HEK293 (cell line): Measurements from ENCODE around the gene TMEM114.

ENCODE experiments used
- CTCF ChIA-PET: fragments of 350-600 bp; formaldehyde crosslinking; extraction: SDS; loops from one replicate; lab custom pipeline; 2021; ENCODE audit warnings: antibody characterized with exemption; lab: Yijun Ruan, JAX
- POLR2A ChIA-PET: fragments of 300-600 bp; formaldehyde crosslinking; extraction: SDS; loops from one replicate; lab custom pipeline; 2020; ENCODE audit warnings: antibody characterized with exemption, inconsistent platforms; lab: Yijun Ruan, JAX
- H3K27ac ChIP-seq: fragments of 200-500 bp; sonication (Bioruptor generic); 2 replicates; pipeline ENCODE4 v1.5.1; 2014; ENCODE audit warnings: low read depth, low read length, control low read depth, inconsistent platforms; ENCODE audit errors: extremely low read depth
- H3K36me3 ChIP-seq, 2 experiments: fragments of 200-500 bp in 1 of 2; sonication (Bioruptor generic) in 1 of 2; 1 replicate in 1 of 2; 2 replicates in 1 of 2; pipeline ENCODE4 v1.5.1; 2014 to 2017; ENCODE audit warnings: inconsistent platforms in 2 of 2, low read length in 2 of 2; ENCODE audit not compliant: control insufficient read depth in 2 of 2, insufficient read depth in 1 of 2
- H3K4me1 ChIP-seq: fragments of 200-500 bp; sonication (Bioruptor generic); 2 replicates; pipeline ENCODE4 v1.5.1; 2014; ENCODE audit warnings: mild to moderate bottlenecking, low read length, inconsistent platforms; ENCODE audit not compliant: control insufficient read depth, insufficient read depth
- H3K4me3 ChIP-seq: 2 replicates; pipeline ENCODE4 v1.5.1; 2011; ENCODE audit warnings: low read depth, mild to moderate bottlenecking, control low read depth, low read length, moderate library complexity
- H3K9me3 ChIP-seq: fragments of 200-500 bp; sonication (Bioruptor generic); 2 replicates; pipeline ENCODE4 v1.5.1; 2014; ENCODE audit warnings: low read depth, low read length, inconsistent platforms; ENCODE audit not compliant: control insufficient read depth, insufficient read depth
- GLIS2 ChIP-seq: fragments of 450-650 bp; formaldehyde crosslinking; IDR thresholded peaks from 2 replicates; pipeline ENCODE4 v1.5.1; 2016; ENCODE audit warnings: missing biosample characterization, missing genetic modification characterization
- HIC1 ChIP-seq: fragments of 450-650 bp; formaldehyde crosslinking; IDR thresholded peaks from 2 replicates; pipeline ENCODE4 v1.5.1; 2016; ENCODE audit warnings: missing biosample characterization, missing genetic modification characterization
- HOXC10 ChIP-seq: sonication (generic); formaldehyde crosslinking; IDR thresholded peaks from 2 replicates; pipeline ENCODE4 v1.8.1; 2023; ENCODE audit warnings: mild to moderate bottlenecking, missing genetic modification reagents
- KLF1 ChIP-seq: fragments of 450-650 bp; formaldehyde crosslinking; IDR thresholded peaks from 2 replicates; pipeline ENCODE4 v1.5.1; 2016; ENCODE audit warnings: missing biosample characterization, missing genetic modification characterization
- KLF16 ChIP-seq: fragments of 450-650 bp; formaldehyde crosslinking; IDR thresholded peaks from 2 replicates; pipeline ENCODE4 v1.5.1; 2017; ENCODE audit warnings: missing biosample characterization, missing genetic modification characterization
- OVOL3 ChIP-seq: fragments of 450-650 bp; formaldehyde crosslinking; IDR thresholded peaks from 2 replicates; pipeline ENCODE4 v1.5.1; 2016; ENCODE audit warnings: missing biosample characterization, missing genetic modification characterization
- ZBTB7A ChIP-seq: fragments of 450-650 bp; formaldehyde crosslinking; IDR thresholded peaks from 2 replicates; pipeline ENCODE4 v1.5.1; 2016; ENCODE audit warnings: low read depth, missing biosample characterization, missing genetic modification characterization
- ZNF18 ChIP-seq: fragments of 450-650 bp; formaldehyde crosslinking; IDR thresholded peaks from 2 replicates; pipeline ENCODE4 v1.5.1; 2016; ENCODE audit warnings: missing biosample characterization, missing genetic modification characterization
- ZNF19 ChIP-seq: fragments of 450-650 bp; formaldehyde crosslinking; IDR thresholded peaks from 2 replicates; pipeline ENCODE4; 2016; ENCODE audit warnings: missing biosample characterization, missing genetic modification characterization, low read depth
- ZNF214 ChIP-seq: fragments of 450-650 bp; formaldehyde crosslinking; IDR thresholded peaks from 2 replicates; pipeline ENCODE4 v1.5.1; 2017; ENCODE audit warnings: missing biosample characterization, mild to moderate bottlenecking, missing genetic modification characterization, borderline replicate concordance
- ZNF302 ChIP-seq: fragments of 450-650 bp; formaldehyde crosslinking; IDR thresholded peaks from 2 replicates; pipeline ENCODE4 v1.5.1; 2016; ENCODE audit warnings: missing biosample characterization, missing genetic modification characterization, low read depth
- ZNF335 ChIP-seq: fragments of 450-650 bp; formaldehyde crosslinking; conservative IDR thresholded peaks from 2 replicates; pipeline ENCODE4 v1.5.1; 2016; ENCODE audit warnings: missing biosample characterization, missing genetic modification characterization
- ZNF350 ChIP-seq: fragments of 450-650 bp; formaldehyde crosslinking; IDR thresholded peaks from 2 replicates; pipeline ENCODE4 v1.5.0; 2017; ENCODE audit warnings: missing biosample characterization, mild to moderate bottlenecking, missing genetic modification characterization
- ZNF391 ChIP-seq: fragments of 450-650 bp; formaldehyde crosslinking; IDR thresholded peaks from 2 replicates; pipeline ENCODE4 v1.5.1; 2016; ENCODE audit warnings: low read depth, missing biosample characterization, missing genetic modification characterization, borderline replicate concordance
- ZNF449 ChIP-seq: fragments of 450-650 bp; formaldehyde crosslinking; IDR thresholded peaks from 2 replicates; pipeline ENCODE4 v1.5.1; 2017; ENCODE audit warnings: missing biosample characterization, mild to moderate bottlenecking, missing genetic modification characterization, moderate library complexity
- ZNF558 ChIP-seq: fragments of 450-650 bp; formaldehyde crosslinking; IDR thresholded peaks from 2 replicates; pipeline ENCODE4 v1.5.1; 2016; ENCODE audit warnings: missing biosample characterization, missing genetic modification characterization
- ZNF623 ChIP-seq: fragments of 450-650 bp; formaldehyde crosslinking; IDR thresholded peaks from 2 replicates; pipeline ENCODE4 v1.5.1; 2016; ENCODE audit warnings: missing biosample characterization, missing genetic modification characterization
- ZNF791 ChIP-seq: fragments of 450-650 bp; formaldehyde crosslinking; IDR thresholded peaks from 2 replicates; pipeline ENCODE4 v1.5.1; 2016; ENCODE audit warnings: missing biosample characterization, missing genetic modification characterization
- ZSCAN23 ChIP-seq: fragments of 450-650 bp; formaldehyde crosslinking; IDR thresholded peaks from 2 replicates; pipeline ENCODE4 v1.5.1; 2016; ENCODE audit warnings: missing biosample characterization, missing genetic modification characterization
- ZSCAN5A ChIP-seq: fragments of 450-650 bp; formaldehyde crosslinking; IDR thresholded peaks from 2 replicates; pipeline ENCODE4 v1.5.1; 2016; ENCODE audit warnings: missing biosample characterization, missing genetic modification characterization
- ZXDB ChIP-seq: fragments of 450-650 bp; formaldehyde crosslinking; IDR thresholded peaks from 2 replicates; pipeline ENCODE4 v1.5.1; 2016; ENCODE audit warnings: missing biosample characterization, missing genetic modification characterization
- TF ChIP-seq, protein P1 (sequence below): fragments of 450-650 bp; formaldehyde crosslinking; IDR thresholded peaks from 2 replicates; pipeline ENCODE4 v1.5.1; 2016; ENCODE audit warnings: missing biosample characterization, missing genetic modification characterization
- TF ChIP-seq, protein P2 (sequence below): fragments of 450-650 bp; formaldehyde crosslinking; IDR thresholded peaks from 2 replicates; pipeline ENCODE4 v1.5.1; 2016; ENCODE audit warnings: missing biosample characterization, missing genetic modification characterization

TMEM114 gene

DNA sequence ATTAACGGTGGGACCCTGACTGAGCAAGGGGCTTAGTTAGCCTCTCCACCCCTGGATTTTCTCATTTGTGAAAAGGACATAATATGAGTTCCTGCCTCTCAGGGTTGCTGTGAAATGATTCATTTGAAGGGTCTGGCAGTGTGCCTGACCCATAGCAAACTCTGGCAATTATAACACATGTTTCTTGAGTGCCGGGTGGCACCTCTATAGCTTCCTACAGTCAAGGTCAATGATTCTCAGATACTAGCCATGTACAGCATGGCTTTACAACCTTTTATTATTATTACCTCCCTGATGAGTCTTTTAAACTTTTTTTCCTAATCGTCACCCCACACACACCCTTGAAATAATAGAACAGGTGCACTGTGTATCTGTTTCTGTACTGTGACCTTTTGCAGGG, 42.1 kb downstream of the TMEM114 start:
- Histone ChIP-seq H3K9me3 (no peaks in the 10 kb centered on the region), H3K4me3 (no peak overlapping the region), H3K27ac (no peak overlapping the region), H3K36me3 (no peaks in the 10 kb centered on the region), H3K4me1 (no peaks in the 10 kb centered on the region)
- TF ChIP-seq KLF16 (tag by site-specific recombination) (no peak), ZNF302 (tag by site-specific recombination) (no peak), OVOL3 (tag by site-specific recombination) (no peak), ZNF350 (no peak), ZBTB7A (tag by site-specific recombination) (no peak), ZSCAN5A (tag by site-specific recombination) (no peak), ZNF791 (no peak)
- TF ChIP-seq, protein P1, sequence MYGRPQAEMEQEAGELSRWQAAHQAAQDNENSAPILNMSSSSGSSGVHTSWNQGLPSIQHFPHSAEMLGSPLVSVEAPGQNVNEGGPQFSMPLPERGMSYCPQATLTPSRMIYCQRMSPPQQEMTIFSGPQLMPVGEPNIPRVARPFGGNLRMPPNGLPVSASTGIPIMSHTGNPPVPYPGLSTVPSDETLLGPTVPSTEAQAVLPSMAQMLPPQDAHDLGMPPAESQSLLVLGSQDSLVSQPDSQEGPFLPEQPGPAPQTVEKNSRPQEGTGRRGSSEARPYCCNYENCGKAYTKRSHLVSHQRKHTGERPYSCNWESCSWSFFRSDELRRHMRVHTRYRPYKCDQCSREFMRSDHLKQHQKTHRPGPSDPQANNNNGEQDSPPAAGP (tag by site-specific recombination): no peak
- POLR2A ChIA-PET: no interaction called here
- CTCF ChIA-PET: interaction anchor here (0.6 to 0.7 kb wide), 2 partner anchors 425 to 800 kb away, joined by 3 read pairs; no protein-coding TSS in a partner anchor

DNA sequence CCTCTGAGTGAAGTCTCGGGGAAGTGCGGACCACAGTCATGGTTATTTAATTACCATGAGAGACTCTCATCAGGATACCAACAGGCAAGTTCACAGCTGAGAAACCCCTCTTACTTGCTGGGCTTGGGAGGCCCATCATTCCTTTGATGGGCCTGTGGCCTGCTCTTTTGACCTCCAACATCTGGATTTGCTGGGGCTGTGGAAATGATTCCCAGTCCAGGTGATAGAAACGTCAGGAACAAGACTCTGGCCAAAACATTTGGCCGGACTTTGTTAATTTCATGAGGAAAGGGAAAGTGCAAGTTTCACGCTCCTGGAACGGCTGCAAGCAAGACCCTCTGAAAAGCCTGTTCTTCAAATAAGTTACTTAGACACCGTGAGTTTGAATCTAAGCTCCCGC, 42.5 kb downstream of the TMEM114 start:
- POLR2A ChIA-PET: no interaction called here
- Histone ChIP-seq H3K9me3 (no peaks in the 10 kb centered on the region), H3K36me3 (no peaks in the 10 kb centered on the region), H3K4me1 (no peaks in the 10 kb centered on the region), H3K4me3 (no peak overlapping the region), H3K27ac (no peak overlapping the region)
- TF ChIP-seq ZSCAN5A (tag by site-specific recombination) (no peak), ZNF558 (tag by site-specific recombination) (no peak), HIC1 (no peak), HOXC10 (CRISPR knock-in tag) (no peak), ZNF19 (tag by site-specific recombination) (no peak)
- CTCF ChIA-PET: no interaction called here

DNA sequence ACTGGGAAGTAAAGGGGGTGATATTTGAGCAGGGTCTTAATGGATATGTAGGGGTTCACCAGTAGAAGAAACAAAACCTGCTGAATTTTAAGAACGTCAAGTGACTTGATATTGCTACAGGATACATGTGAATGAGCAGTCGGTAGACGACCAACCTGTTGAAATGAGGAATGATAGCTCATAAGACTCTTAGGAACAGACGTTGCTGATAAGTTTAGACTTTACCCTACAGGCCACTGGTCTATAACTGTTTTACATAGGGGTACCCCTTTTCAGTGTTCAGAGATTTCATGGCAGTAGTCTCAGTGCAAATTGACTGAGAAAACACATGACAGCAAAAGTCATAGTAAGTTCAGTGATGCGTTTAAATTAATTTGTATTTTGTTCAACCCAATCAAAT, 45.9 kb downstream of the TMEM114 start:
- Histone ChIP-seq H3K4me3 (no peak overlapping the region), H3K9me3 (no peaks in the 10 kb centered on the region), H3K27ac (no peak overlapping the region), H3K36me3 (no peaks in the 10 kb centered on the region), H3K4me1 (no peaks in the 10 kb centered on the region)
- ChIA-PET POLR2A (no interaction called here), CTCF (no interaction called here)
- TF ChIP-seq ZNF623 (tag by site-specific recombination) (no peak), ZSCAN23 (no peak), ZXDB (tag by site-specific recombination) (no peak), GLIS2 (no peak), ZNF391 (tag by site-specific recombination) (no peak), ZNF335 (tag by site-specific recombination) (no peak), ZNF214 (no peak), ZNF18 (tag by site-specific recombination) (no peak), KLF1 (tag by site-specific recombination) (no peak), ZNF449 (tag by site-specific recombination) (no peak)
- TF ChIP-seq, protein P2, sequence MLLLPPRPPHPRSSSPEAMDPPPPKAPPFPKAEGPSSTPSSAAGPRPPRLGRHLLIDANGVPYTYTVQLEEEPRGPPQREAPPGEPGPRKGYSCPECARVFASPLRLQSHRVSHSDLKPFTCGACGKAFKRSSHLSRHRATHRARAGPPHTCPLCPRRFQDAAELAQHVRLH (tag by site-specific recombination): no peak
